ENCODE data around the gene PALS2.

PALS2 gene

DNA sequence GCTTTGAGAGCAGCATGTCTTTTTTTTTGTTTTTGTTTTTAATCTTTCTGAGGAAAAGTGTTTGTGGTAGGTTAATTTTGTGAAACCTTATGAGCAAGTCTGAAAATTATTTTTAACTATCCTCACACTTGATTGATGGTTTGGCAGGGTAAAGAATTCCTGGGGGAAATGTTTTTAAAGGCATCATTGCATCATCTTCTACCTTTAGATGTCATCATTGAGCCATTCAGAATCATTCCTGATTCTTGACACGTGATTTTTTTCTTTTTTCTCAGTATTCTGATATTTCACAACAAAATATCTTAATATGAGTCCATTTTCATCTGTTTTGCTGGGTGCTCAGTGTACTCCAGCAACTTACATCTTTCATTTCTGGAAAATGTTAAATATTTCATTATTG is 28.3 kb downstream of the PALS2 start:
- no peaks in the 10 kb centered on the region for H3K9me3 ChIP-seq (ENCODE audit: insufficient read depth, low read length, severe bottlenecking)
- ATAC-seq (ENCODE audit: insufficient read depth, low read depth) (no peak), DNase-seq (no peak)
- TF ChIP-seq, protein P1, sequence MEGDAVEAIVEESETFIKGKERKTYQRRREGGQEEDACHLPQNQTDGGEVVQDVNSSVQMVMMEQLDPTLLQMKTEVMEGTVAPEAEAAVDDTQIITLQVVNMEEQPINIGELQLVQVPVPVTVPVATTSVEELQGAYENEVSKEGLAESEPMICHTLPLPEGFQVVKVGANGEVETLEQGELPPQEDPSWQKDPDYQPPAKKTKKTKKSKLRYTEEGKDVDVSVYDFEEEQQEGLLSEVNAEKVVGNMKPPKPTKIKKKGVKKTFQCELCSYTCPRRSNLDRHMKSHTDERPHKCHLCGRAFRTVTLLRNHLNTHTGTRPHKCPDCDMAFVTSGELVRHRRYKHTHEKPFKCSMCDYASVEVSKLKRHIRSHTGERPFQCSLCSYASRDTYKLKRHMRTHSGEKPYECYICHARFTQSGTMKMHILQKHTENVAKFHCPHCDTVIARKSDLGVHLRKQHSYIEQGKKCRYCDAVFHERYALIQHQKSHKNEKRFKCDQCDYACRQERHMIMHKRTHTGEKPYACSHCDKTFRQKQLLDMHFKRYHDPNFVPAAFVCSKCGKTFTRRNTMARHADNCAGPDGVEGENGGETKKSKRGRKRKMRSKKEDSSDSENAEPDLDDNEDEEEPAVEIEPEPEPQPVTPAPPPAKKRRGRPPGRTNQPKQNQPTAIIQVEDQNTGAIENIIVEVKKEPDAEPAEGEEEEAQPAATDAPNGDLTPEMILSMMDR (IDR thresholded peaks at IDR 0.05; ENCODE audit: borderline replicate concordance, extremely low read depth, low read length, poor library complexity, severe bottlenecking): no peak
- no peak for TF ChIP-seq EZH2 (IDR thresholded peaks at IDR 0.05; ENCODE audit: borderline replicate concordance, low read depth, low read length, severe bottlenecking)
- no peak overlapping the region for H3K4me2 ChIP-seq (ENCODE audit: insufficient read depth, low read length)
- H3K9ac ChIP-seq (ENCODE audit: low read depth, low read length): no peak overlapping the region
- H2AFZ ChIP-seq (ENCODE audit: low read depth, low read length): no peak overlapping the region
- H4K20me1 ChIP-seq (ENCODE audit: insufficient read depth, low read length): peaks cover 8% of the 10 kb centered on the region; the same call in 1 of the 2 replicates
- H3K79me2 ChIP-seq (ENCODE audit: insufficient read depth, low read length): peaks cover 42% of the 10 kb centered on the region
- no peaks in the 10 kb centered on the region for H3K27me3 ChIP-seq (ENCODE audit: insufficient read depth, low read length, poor library complexity)
- no peak overlapping the region for H3K27ac ChIP-seq (ENCODE audit: low read length)
- no peak overlapping the region for H3K4me3 ChIP-seq (ENCODE audit: low read depth in 1 of 2, low read length in 2 of 2)
- H3K36me3 ChIP-seq (ENCODE audit: insufficient read depth, low read length): no peaks in the 10 kb centered on the region
- H3K4me1 ChIP-seq (ENCODE audit: insufficient read depth, low read length): no peaks in the 10 kb centered on the region

DNA sequence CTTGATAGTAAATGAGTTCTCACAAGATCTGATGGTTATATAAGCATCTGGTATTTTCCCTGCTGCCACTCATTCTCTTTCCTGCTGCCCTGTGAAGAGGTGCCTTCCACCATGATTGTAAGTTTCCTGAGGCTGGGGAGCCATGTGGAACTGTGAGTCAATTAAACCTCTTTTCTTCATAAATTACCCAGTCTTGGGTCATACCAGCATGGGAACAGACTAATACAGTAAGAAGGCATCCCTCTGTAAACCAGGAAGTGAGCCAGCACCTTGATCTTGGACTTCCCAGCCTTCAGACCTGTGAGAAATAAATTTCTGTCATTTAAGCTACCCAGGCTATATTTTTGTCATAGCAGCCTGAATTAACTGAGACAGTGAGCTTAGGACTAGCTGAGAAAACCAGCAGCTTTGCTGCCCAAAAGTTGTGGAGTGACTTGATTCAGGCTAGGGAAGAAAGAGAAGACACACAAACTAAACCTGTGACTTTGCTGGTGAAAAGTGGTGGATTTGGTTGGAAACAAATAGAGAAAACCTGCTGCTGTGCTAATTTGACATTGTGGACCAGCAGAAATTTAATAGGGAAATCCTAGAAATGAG is 29.7 kb downstream of the PALS2 start:
- no peaks in the 10 kb centered on the region for H3K27me3 ChIP-seq (ENCODE audit: insufficient read depth, low read length, poor library complexity)
- no peaks in the 10 kb centered on the region for H3K9me3 ChIP-seq (ENCODE audit: insufficient read depth, low read length, severe bottlenecking)
- H3K9ac ChIP-seq (ENCODE audit: low read depth, low read length): no peak overlapping the region
- peaks cover 31% of the 10 kb centered on the region for H3K79me2 ChIP-seq (ENCODE audit: insufficient read depth, low read length)
- H2AFZ ChIP-seq (ENCODE audit: low read depth, low read length): no peak overlapping the region
- peaks cover 8% of the 10 kb centered on the region; the same call in 1 of the 2 replicates for H4K20me1 ChIP-seq (ENCODE audit: insufficient read depth, low read length)
- DNase-seq (no peak), ATAC-seq (ENCODE audit: insufficient read depth, low read depth) (no peak)
- no peak overlapping the region for H3K4me2 ChIP-seq (ENCODE audit: insufficient read depth, low read length)
- TF ChIP-seq, protein P1 (IDR thresholded peaks at IDR 0.05; ENCODE audit: borderline replicate concordance, extremely low read depth, low read length, poor library complexity, severe bottlenecking): no peak
- TF ChIP-seq EZH2 (IDR thresholded peaks at IDR 0.05; ENCODE audit: borderline replicate concordance, low read depth, low read length, severe bottlenecking): no peak
- no peak overlapping the region for H3K4me3 ChIP-seq (ENCODE audit: low read depth in 1 of 2, low read length in 2 of 2)
- no peaks in the 10 kb centered on the region for H3K4me1 ChIP-seq (ENCODE audit: insufficient read depth, low read length)
- no peaks in the 10 kb centered on the region for H3K36me3 ChIP-seq (ENCODE audit: insufficient read depth, low read length)
- H3K27ac ChIP-seq (ENCODE audit: low read length): no peak overlapping the region

DNA sequence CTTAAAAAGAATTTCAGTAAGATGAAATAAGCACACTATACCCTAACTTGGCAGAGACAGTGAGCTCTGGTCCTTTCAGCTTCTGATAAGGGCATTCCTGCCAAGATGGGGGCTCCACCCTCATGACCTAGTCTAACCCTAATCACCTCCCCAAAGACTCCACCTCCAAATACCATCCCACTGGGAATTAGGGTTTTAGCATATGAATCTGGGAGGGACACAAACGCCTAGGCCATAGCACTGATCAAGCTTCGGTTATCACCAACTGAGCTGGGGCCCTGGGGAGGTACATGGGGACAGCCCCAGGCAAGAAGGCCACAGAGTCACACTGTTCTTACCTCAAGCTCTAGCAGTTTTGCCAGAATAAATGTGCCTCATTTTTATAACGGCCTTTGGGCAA is 31.4 kb downstream of the PALS2 start:
- peaks cover 12% of the 10 kb centered on the region for H3K4me1 ChIP-seq (ENCODE audit: insufficient read depth, low read length)
- H4K20me1 ChIP-seq (ENCODE audit: insufficient read depth, low read length): peaks cover 8% of the 10 kb centered on the region; the same call in 1 of the 2 replicates
- H3K4me3 ChIP-seq (ENCODE audit: low read depth in 1 of 2, low read length in 2 of 2): no peak overlapping the region
- H3K4me2 ChIP-seq (ENCODE audit: insufficient read depth, low read length): no peak overlapping the region
- no peak overlapping the region for H2AFZ ChIP-seq (ENCODE audit: low read depth, low read length)
- H3K27ac ChIP-seq (ENCODE audit: low read length): no peak overlapping the region
- H3K27me3 ChIP-seq (ENCODE audit: insufficient read depth, low read length, poor library complexity): no peaks in the 10 kb centered on the region
- TF ChIP-seq EZH2 (IDR thresholded peaks at IDR 0.05; ENCODE audit: borderline replicate concordance, low read depth, low read length, severe bottlenecking): no peak
- TF ChIP-seq, protein P1 (IDR thresholded peaks at IDR 0.05; ENCODE audit: borderline replicate concordance, extremely low read depth, low read length, poor library complexity, severe bottlenecking): no peak
- no peak overlapping the region for H3K9ac ChIP-seq (ENCODE audit: low read depth, low read length)
- no peaks in the 10 kb centered on the region for H3K9me3 ChIP-seq (ENCODE audit: insufficient read depth, low read length, severe bottlenecking)
- DNase-seq (no peak), ATAC-seq (ENCODE audit: insufficient read depth, low read depth) (no peak)
- no peaks in the 10 kb centered on the region for H3K36me3 ChIP-seq (ENCODE audit: insufficient read depth, low read length)
- peaks cover 25% of the 10 kb centered on the region; the same call in 1 of the 2 replicates for H3K79me2 ChIP-seq (ENCODE audit: insufficient read depth, low read length)

Data from DND-41 (cell line).